ENCODE data around the gene AGFG1.

The AGFG1 gene

GRCh38 chr2:227606476-227606875 is 134.5 kb downstream of the AGFG1 start:
- H3K4me3 ChIP-seq (ENCODE audit: low read depth, low read length), result no peak overlapping the region
- no peaks in the 10 kb centered on the region for H3K79me2 ChIP-seq (ENCODE audit: control insufficient read depth, insufficient read depth, low read length, unreplicated experiment)
- no peaks in the 10 kb centered on the region for H3K27me3 ChIP-seq (ENCODE audit: insufficient read depth, low read length)
- H3K4me1 ChIP-seq (ENCODE audit: control insufficient read depth, insufficient read depth, low read length, unreplicated experiment), result no peaks in the 10 kb centered on the region
- no peak overlapping the region for H3K27ac ChIP-seq (ENCODE audit: low read depth, low read length)
- H3K36me3 ChIP-seq (ENCODE audit: insufficient read depth, low read length), result no peaks in the 10 kb centered on the region
- H2AFZ ChIP-seq (ENCODE audit: low read length, unreplicated experiment), result no peak overlapping the region

- no peak overlapping the region for H2AFZ ChIP-seq (ENCODE audit: low read length, unreplicated experiment)
- no peak overlapping the region for H3K4me3 ChIP-seq (ENCODE audit: low read depth, low read length)
- H3K79me2 ChIP-seq (ENCODE audit: control insufficient read depth, insufficient read depth, low read length, unreplicated experiment), result no peaks in the 10 kb centered on the region
- no peak overlapping the region for H3K27ac ChIP-seq (ENCODE audit: low read depth, low read length)
- no peaks in the 10 kb centered on the region for H3K27me3 ChIP-seq (ENCODE audit: insufficient read depth, low read length)
- no peaks in the 10 kb centered on the region for H3K36me3 ChIP-seq (ENCODE audit: insufficient read depth, low read length)
- no peaks in the 10 kb centered on the region for H3K4me1 ChIP-seq (ENCODE audit: control insufficient read depth, insufficient read depth, low read length, unreplicated experiment)
These were observed 136.0 kb downstream of the AGFG1 start for GRCh38 chr2:227607941-227608340.

GRCh38 chr2:227608561-227609338 is 136.8 kb downstream of the AGFG1 start:
- H2AFZ ChIP-seq (ENCODE audit: low read length, unreplicated experiment), result no peak overlapping the region
- H3K79me2 ChIP-seq (ENCODE audit: control insufficient read depth, insufficient read depth, low read length, unreplicated experiment), result no peaks in the 10 kb centered on the region
- no peaks in the 10 kb centered on the region for H3K27me3 ChIP-seq (ENCODE audit: insufficient read depth, low read length)
- H3K27ac ChIP-seq (ENCODE audit: low read depth, low read length), result no peak overlapping the region
- H3K36me3 ChIP-seq (ENCODE audit: insufficient read depth, low read length), result no peaks in the 10 kb centered on the region
- H3K4me3 ChIP-seq (ENCODE audit: low read depth, low read length), result no peak overlapping the region
- no peaks in the 10 kb centered on the region for H3K4me1 ChIP-seq (ENCODE audit: control insufficient read depth, insufficient read depth, low read length, unreplicated experiment)

- no peaks in the 10 kb centered on the region for H3K27me3 ChIP-seq (ENCODE audit: insufficient read depth, low read length)
- no peaks in the 10 kb centered on the region for H3K4me1 ChIP-seq (ENCODE audit: control insufficient read depth, insufficient read depth, low read length, unreplicated experiment)
- no peak overlapping the region for H3K4me3 ChIP-seq (ENCODE audit: low read depth, low read length)
- no peaks in the 10 kb centered on the region for H3K36me3 ChIP-seq (ENCODE audit: insufficient read depth, low read length)
- H2AFZ ChIP-seq (ENCODE audit: low read length, unreplicated experiment), result peak overlapping the region; percentile 60
- H3K27ac ChIP-seq (ENCODE audit: low read depth, low read length), result no peak overlapping the region
- no peaks in the 10 kb centered on the region for H3K79me2 ChIP-seq (ENCODE audit: control insufficient read depth, insufficient read depth, low read length, unreplicated experiment)
These were observed 138.2 kb downstream of the AGFG1 start for GRCh38 chr2:227610123-227610522.
